Esophagus squamous epithelium (tissue), 5 donors: ENCODE measurements around the gene SPATC1L. TPM values are rescaled to one million over a fixed set of nuclear protein-coding genes. Genes with fewer than 3 reads are reported as not detected.

Source experiments
- DNase-seq: peaks from one replicate; lab custom pipeline; 2025; lab: John Stamatoyannopoulos, UW
- H3K27ac ChIP-seq, 4 donors: fragments of 200-600 bp; sonication (generic); one replicate each; pipeline ENCODE4 v1.5.1; 2016 to 2019; ENCODE audit warnings: mild to moderate bottlenecking in 1 of 4
- H3K27me3 ChIP-seq, 4 donors: fragments of 200-600 bp; sonication (generic); 1 replicate in 3 of 4; 2 replicates in 1 of 4; pipeline versions ENCODE4 v1.5.1 to v1.6.0; 2017 to 2021; ENCODE audit warnings: antibody characterized with exemption in 1 of 4
- H3K36me3 ChIP-seq, 3 donors: fragments of 200-600 bp; sonication (generic); one replicate each; pipeline ENCODE4 v1.5.1; 2016 to 2019
- H3K4me1 ChIP-seq, 3 donors: fragments of 200-600 bp; sonication (generic); one replicate each; pipeline ENCODE4 v1.5.1; 2017 to 2019
- H3K4me3 ChIP-seq, 4 donors: fragments of 200-600 bp; sonication (generic); 1 replicate in 3 of 4; 2 replicates in 1 of 4; pipeline ENCODE4 v1.5.1; 2016 to 2019; ENCODE audit warnings: mild to moderate bottlenecking in 2 of 4, moderate library complexity in 1 of 4
- H3K9me3 ChIP-seq, 3 donors: fragments of 200-600 bp; sonication (generic); one replicate each; pipeline ENCODE4 v1.5.1; 2016 to 2019
- POLR2A ChIP-seq, 4 donors: fragments of 450-650 bp; IDR thresholded peaks; one replicate each; pipeline ENCODE4 v1.6.1; 2017; ENCODE audit warnings: antibody characterized with exemption in 4 of 4, mild to moderate bottlenecking in 4 of 4, moderate library complexity in 3 of 4
- WGBS, 2 donors: methylation state at CpG; one replicate each; pipeline ENCODE4 v1.1.5; 2018; 5-methylcytosine and 5-hydroxymethylcytosine counted together
- intact Hi-C: fragments of 100-400 bp; cut with DNase I; formaldehyde crosslinking; loops from one replicate; pipeline ENCODE4 v1.15.0; 2022
- total RNA-seq, 4 donors: library from RNA; depleted of rRNA; stranded (reverse); fragments of >200 nt; gene quantifications; one replicate each; pipeline ENCODE4 v1.1.0, GENCODE V29; 2016
- TF ChIP-seq, protein P1 (sequence below), 6 experiments: fragments of 450-650 bp in 4 of 6; fragments of 200-600 bp in 2 of 6; sonication (generic) in 2 of 6; IDR thresholded peaks; one replicate each; pipeline ENCODE4 v1.5.1; 2016 to 2019; ENCODE audit warnings: antibody characterized with exemption in 6 of 6, mild to moderate bottlenecking in 4 of 6, moderate library complexity in 4 of 6
- donor health status: DM: yes; HTN: yes; CAD: no.

SPATC1L gene
- total RNA-seq, 4 donors from 2014 or later, result 4.0 to 7.2 (median 6.3) TPM

GRCh38 chr21:46128933-46129571 is 55.2 kb downstream of the SPATC1L start:
- intact Hi-C loops, result no loop called here
- no peak overlapping the region for H3K27ac ChIP-seq
- H3K27me3 ChIP-seq, result no peaks in the 10 kb centered on the region
- H3K4me3 ChIP-seq, result no peak overlapping the region
- no peak for DNase-seq
- no peaks in the 10 kb centered on the region for H3K4me1 ChIP-seq
- peaks cover 0 to 33% (median 0%) of the 10 kb centered on the region in 3 donors for H3K36me3 ChIP-seq
- TF ChIP-seq POLR2A (IDR thresholded peaks at IDR 0.05), result no peak
- TF ChIP-seq, protein P1, sequence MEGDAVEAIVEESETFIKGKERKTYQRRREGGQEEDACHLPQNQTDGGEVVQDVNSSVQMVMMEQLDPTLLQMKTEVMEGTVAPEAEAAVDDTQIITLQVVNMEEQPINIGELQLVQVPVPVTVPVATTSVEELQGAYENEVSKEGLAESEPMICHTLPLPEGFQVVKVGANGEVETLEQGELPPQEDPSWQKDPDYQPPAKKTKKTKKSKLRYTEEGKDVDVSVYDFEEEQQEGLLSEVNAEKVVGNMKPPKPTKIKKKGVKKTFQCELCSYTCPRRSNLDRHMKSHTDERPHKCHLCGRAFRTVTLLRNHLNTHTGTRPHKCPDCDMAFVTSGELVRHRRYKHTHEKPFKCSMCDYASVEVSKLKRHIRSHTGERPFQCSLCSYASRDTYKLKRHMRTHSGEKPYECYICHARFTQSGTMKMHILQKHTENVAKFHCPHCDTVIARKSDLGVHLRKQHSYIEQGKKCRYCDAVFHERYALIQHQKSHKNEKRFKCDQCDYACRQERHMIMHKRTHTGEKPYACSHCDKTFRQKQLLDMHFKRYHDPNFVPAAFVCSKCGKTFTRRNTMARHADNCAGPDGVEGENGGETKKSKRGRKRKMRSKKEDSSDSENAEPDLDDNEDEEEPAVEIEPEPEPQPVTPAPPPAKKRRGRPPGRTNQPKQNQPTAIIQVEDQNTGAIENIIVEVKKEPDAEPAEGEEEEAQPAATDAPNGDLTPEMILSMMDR (IDR thresholded peaks at IDR 0.05), result no peak
- no peaks in the 10 kb centered on the region for H3K9me3 ChIP-seq
- 87 to 88% methylated on average over 10 to 22 of the region's 45 CpGs for WGBS, 2 donors

DNA sequence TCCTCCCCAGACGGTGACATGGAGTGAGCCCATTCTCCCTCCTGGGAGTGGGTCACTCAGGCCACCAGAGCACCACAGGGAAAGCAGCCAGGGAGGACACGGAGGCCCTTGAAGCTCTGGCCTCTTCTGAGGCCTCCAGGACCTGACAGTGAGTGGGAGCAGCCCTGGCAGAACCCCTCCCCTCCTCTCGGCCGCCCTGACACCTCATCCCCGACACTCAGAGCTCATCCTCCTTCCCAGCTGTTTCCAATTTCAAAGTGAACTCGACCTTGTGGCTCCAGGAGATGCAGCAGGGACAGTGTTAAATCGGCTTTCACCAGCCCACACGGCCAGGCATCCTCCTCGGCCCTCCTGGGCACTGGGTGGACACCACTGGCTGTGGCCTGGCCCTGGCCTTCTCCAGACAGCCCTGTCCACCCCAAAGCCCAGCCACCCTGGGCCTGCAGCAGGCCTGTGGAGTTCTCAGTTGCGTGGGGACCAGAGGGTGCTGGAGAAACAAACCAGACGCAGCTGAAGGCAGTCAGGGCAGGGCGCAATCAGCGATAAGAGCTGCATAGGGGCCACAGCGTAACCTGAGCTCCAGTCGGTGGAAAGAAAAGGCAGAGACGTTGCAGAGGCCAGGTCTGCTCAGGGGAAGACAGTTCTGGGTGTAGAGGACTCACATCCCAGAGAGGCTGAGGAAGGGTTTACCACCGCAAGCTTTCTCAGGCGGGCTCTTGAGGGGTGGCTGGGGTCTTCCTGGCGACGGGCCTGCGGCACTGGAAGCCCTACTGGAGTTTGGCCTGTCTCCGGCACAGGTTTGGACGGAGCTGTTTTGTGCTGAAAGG is 55.9 kb downstream of the SPATC1L start:
- DNase-seq, result no peak
- TF ChIP-seq POLR2A (IDR thresholded peaks at IDR 0.05), result no peak
- TF ChIP-seq, protein P1 (IDR thresholded peaks at IDR 0.05), result no peak
- H3K9me3 ChIP-seq, result no peaks in the 10 kb centered on the region
- H3K36me3 ChIP-seq, result peaks cover 0 to 34% (median 0%) of the 10 kb centered on the region in 3 donors
- WGBS, 2 donors, result 68 to 70% methylated on average over 6 to 12 of the region's 23 CpGs
- no peak overlapping the region for H3K27ac ChIP-seq
- no peak overlapping the region for H3K4me3 ChIP-seq
- no peaks in the 10 kb centered on the region for H3K4me1 ChIP-seq
- intact Hi-C loops, result no loop called here
- H3K27me3 ChIP-seq, result no peaks in the 10 kb centered on the region

GRCh38 chr21:46127239-46128105 is 56.8 kb downstream of the SPATC1L start:
- no peak for DNase-seq
- intact Hi-C loops, result no loop called here
- no peak for TF ChIP-seq POLR2A (IDR thresholded peaks at IDR 0.05)
- TF ChIP-seq, protein P1 (IDR thresholded peaks at IDR 0.05), result no peak
- 91 to 93% methylated on average over 3 to 8 of the region's 40 CpGs for WGBS, 2 donors
- Histone ChIP-seq H3K9me3 (no peaks in the 10 kb centered on the region), H3K36me3 (peaks cover 0 to 43% (median 0%) of the 10 kb centered on the region in 3 donors), H3K4me3 (no peak overlapping the region), H3K27ac (no peak overlapping the region), H3K27me3 (no peaks in the 10 kb centered on the region), H3K4me1 (no peaks in the 10 kb centered on the region)

DNA sequence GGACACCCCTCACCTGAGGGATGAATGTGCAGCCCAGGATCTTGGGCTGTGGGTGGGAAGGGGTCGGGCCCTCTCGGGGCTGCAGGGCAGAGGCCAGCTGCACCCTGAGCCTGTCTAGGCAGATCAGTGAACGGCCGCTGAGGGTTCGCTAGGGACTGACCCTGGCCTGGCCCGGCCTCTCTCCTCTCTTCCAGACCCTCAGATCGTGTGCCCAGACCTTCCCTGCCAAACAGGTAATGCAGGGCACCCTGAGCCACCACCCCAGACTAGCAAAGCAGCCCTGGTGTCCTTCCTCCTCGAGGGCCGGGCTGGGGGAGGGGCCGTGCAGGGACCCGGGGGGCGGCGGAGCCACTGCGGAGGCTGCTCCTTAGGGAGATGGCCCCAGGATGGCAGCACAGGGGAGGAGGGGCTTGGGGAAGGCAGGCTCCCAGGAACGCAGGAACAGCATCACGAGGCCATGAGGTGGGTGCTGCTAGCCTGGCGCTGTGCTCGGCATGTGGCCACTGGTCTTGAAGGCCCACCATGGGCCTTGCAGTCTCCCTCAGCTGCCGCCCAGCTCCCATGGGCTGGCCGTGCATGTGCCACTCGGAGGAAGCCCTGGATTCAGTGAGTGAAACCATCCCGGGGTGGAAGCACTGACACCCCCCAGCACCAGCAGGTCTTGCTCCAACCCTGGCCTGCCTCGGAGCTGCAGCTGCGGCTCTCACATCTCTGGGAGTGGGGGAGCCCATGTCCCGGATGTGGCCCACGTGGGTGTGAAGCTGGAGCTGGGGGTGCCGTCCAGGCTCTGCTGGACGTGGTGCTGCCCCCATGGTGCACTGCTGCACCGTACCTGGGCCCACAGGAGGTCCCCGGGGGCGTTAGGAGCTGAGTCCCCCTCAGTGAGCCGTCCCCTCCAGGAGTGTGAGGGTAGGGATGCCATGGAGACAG is 57.7 kb downstream of the SPATC1L start:
- H3K27ac ChIP-seq, result no peak overlapping the region
- no CpG with 5 or more reads among the region's 32 CpGs for WGBS, 2 donors
- peaks cover 0 to 52% (median 8%) of the 10 kb centered on the region in 3 donors for H3K36me3 ChIP-seq
- no peak overlapping the region for H3K4me3 ChIP-seq
- H3K27me3 ChIP-seq, result no peaks in the 10 kb centered on the region
- intact Hi-C loops, result no loop called here
- H3K9me3 ChIP-seq, result no peaks in the 10 kb centered on the region
- TF ChIP-seq POLR2A (IDR thresholded peaks at IDR 0.05), result no peak
- TF ChIP-seq, protein P1 (IDR thresholded peaks at IDR 0.05), result no peak
- DNase-seq, result no peak
- H3K4me1 ChIP-seq, result no peaks in the 10 kb centered on the region
